HG02840 (cell line): ENCODE results near the gene WDR37.

Experiments used
- ATAC-seq: cut with Tn5 transposase; IDR thresholded peaks from one replicate; pipeline ENCODE4 v1.9.1; 2021; ENCODE audit warnings: mild to moderate bottlenecking, moderate library complexity, moderate number of reproducible peaks; ENCODE audit not compliant: unreplicated experiment, low FRiP score

The WDR37 gene

GRCh38 chr10:1162481-1163203, 106.5 kb downstream of the WDR37 start:
- ATAC-seq: no peak

- no peak for ATAC-seq
Measured at GRCh38 chr10:1163204-1163660, 107.0 kb downstream of the WDR37 start.

GRCh38 chr10:1163831-1164230, 107.6 kb downstream of the WDR37 start:
- no peak for ATAC-seq

GRCh38 chr10:1166101-1166827, 110.1 kb downstream of the WDR37 start:
- ATAC-seq: no peak

- ATAC-seq: no peak
Measured at GRCh38 chr10:1166828-1167275, 110.7 kb downstream of the WDR37 start.

- no peak for ATAC-seq
Measured at GRCh38 chr10:1168763-1169162, 112.6 kb downstream of the WDR37 start.

- ATAC-seq: no peak
Measured at GRCh38 chr10:1169186-1169885, 113.2 kb downstream of the WDR37 start.

- no peak for ATAC-seq
Measured at GRCh38 chr10:1169981-1170866, 114.0 kb downstream of the WDR37 start.

GRCh38 chr10:1170867-1171180, 114.6 kb downstream of the WDR37 start:
- ATAC-seq: no peak

GRCh38 chr10:1171182-1171581, 115.0 kb downstream of the WDR37 start:
- no peak for ATAC-seq

GRCh38 chr10:1171586-1171985, 115.4 kb downstream of the WDR37 start:
- ATAC-seq: no peak

GRCh38 chr10:1172256-1172984, 116.2 kb downstream of the WDR37 start:
- ATAC-seq: no peak

- ATAC-seq: no peak
Measured at GRCh38 chr10:1173091-1173490, 116.9 kb downstream of the WDR37 start.

GRCh38 chr10:1174022-1174421, 117.8 kb downstream of the WDR37 start:
- no peak for ATAC-seq

- no peak for ATAC-seq
Measured at GRCh38 chr10:1175956-1176565, 119.9 kb downstream of the WDR37 start.

GRCh38 chr10:1177936-1178335, 121.8 kb downstream of the WDR37 start:
- no peak for ATAC-seq

- ATAC-seq: no peak
Measured at GRCh38 chr10:1178506-1178905, 122.3 kb downstream of the WDR37 start.

- ATAC-seq: no peak
Measured at GRCh38 chr10:1179346-1180070, 123.3 kb downstream of the WDR37 start.
